ENCODE results near the gene FDXACB1. TPM values are rescaled to one million over a fixed set of nuclear protein-coding genes. Genes with fewer than 3 reads are reported as not detected.

FDXACB1 gene
- total RNA-seq, 1 donor from 2014 or later = 1.9 TPM

DNA sequence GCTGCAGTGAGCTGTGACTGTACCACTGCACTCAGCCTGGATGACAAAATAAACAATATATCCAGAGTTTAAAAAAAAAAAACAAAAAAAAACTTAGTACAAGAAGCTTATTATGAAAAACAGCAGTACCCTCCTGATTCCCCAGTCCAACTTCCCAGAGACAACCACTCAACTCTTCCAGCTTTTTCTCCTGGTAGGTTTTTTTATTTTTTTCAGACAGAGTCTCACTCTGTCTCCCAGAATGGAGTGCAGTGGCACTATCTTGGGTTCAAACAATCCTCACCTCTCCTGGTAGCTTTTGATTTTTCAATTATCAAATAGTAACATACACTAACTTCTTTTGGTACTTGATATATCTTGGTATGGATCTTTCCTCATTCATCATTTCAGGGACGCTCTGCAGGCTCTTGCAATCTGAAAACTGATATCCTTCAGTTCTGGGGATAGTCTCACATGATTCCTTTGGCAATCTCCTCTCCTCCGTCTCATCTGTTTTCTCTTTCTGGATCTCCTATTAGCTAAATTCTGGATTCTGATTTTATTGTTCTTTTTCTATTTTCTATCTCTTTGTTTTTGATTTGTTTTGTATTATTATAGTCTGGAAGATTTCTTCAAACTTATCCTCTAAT is 52.5 kb downstream of the FDXACB1 start:
- intact Hi-C loops (cut with DNase I) = no loop called here
- no peaks in the 10 kb centered on the region for H3K4me1 ChIP-seq
- TF ChIP-seq, protein P1, sequence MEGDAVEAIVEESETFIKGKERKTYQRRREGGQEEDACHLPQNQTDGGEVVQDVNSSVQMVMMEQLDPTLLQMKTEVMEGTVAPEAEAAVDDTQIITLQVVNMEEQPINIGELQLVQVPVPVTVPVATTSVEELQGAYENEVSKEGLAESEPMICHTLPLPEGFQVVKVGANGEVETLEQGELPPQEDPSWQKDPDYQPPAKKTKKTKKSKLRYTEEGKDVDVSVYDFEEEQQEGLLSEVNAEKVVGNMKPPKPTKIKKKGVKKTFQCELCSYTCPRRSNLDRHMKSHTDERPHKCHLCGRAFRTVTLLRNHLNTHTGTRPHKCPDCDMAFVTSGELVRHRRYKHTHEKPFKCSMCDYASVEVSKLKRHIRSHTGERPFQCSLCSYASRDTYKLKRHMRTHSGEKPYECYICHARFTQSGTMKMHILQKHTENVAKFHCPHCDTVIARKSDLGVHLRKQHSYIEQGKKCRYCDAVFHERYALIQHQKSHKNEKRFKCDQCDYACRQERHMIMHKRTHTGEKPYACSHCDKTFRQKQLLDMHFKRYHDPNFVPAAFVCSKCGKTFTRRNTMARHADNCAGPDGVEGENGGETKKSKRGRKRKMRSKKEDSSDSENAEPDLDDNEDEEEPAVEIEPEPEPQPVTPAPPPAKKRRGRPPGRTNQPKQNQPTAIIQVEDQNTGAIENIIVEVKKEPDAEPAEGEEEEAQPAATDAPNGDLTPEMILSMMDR (IDR thresholded peaks at IDR 0.05) = no peak
- ATAC-seq (no peak), DNase-seq (no peak)
- H3K27ac ChIP-seq = no peak overlapping the region
- H3K4me3 ChIP-seq = no peak overlapping the region
- no peaks in the 10 kb centered on the region for H3K9me3 ChIP-seq
- no peaks in the 10 kb centered on the region for H3K27me3 ChIP-seq
- H3K36me3 ChIP-seq = peaks cover 15% of the 10 kb centered on the region

Other genes starting within 250 kb of the FDXACB1 start
- gene PPP2R1B, start 112.8 kb downstream of the FDXACB1 start, total RNA-seq = 26.7 TPM
- 26.6 TPM for gene ALG9, start 7.6 kb downstream of the FDXACB1 start, total RNA-seq
- 20.0 TPM for gene CFAP68, start 376 bp upstream of the FDXACB1 start, total RNA-seq
- gene CRYAB, start 32.6 kb upstream of the FDXACB1 start, total RNA-seq = 113 TPM
- gene HSPB2, start 33.6 kb upstream of the FDXACB1 start, total RNA-seq = 9.2 TPM
- 9.8 TPM for gene C11orf52, start 39.7 kb upstream of the FDXACB1 start, total RNA-seq
- gene DIXDC1, start 58.2 kb upstream of the FDXACB1 start, total RNA-seq = 15.2 TPM
- 29.2 TPM for gene DLAT, start 146.2 kb upstream of the FDXACB1 start, total RNA-seq
- 1.3 TPM for gene PIH1D2, start 194.9 kb upstream of the FDXACB1 start, total RNA-seq
- gene NKAPD1, start 195.1 kb upstream of the FDXACB1 start, total RNA-seq = 18.9 TPM
- 33.9 TPM for gene TIMM8B, start 207.6 kb upstream of the FDXACB1 start, total RNA-seq
- 90.1 TPM for gene SDHD, start 207.7 kb upstream of the FDXACB1 start, total RNA-seq